ENCODE results near the gene CTDSPL. TPM values are rescaled to one million over a fixed set of nuclear protein-coding genes. Genes with fewer than 3 reads are reported as not detected.

Gene CTDSPL
- polyA plus RNA-seq, 4 donors, result 109 to 119 (median 110) TPM

GRCh38 chr3:37995652-37996641 lies 134.3 kb downstream of the CTDSPL start:
- DNase-seq (ENCODE audit: low read depth in 4 of 4, low spot score in 3 of 4), result no peak

- DNase-seq (ENCODE audit: low read depth in 4 of 4, low spot score in 3 of 4), result peak; percentile 44 to 69 (median 62)
Measured at GRCh38 chr3:37996785-37997301, 135.2 kb downstream of the CTDSPL start.

- no peak for DNase-seq (ENCODE audit: low read depth in 4 of 4, low spot score in 3 of 4)
Measured at GRCh38 chr3:37997342-37997741, 135.7 kb downstream of the CTDSPL start.

GRCh38 chr3:37997791-37998370 lies 136.2 kb downstream of the CTDSPL start:
- no peak for DNase-seq (ENCODE audit: low read depth in 4 of 4, low spot score in 3 of 4)

GRCh38 chr3:37999836-38000235 lies 138.2 kb downstream of the CTDSPL start:
- DNase-seq (ENCODE audit: low read depth in 4 of 4, low spot score in 3 of 4), result no peak

GRCh38 chr3:38000242-38000916 lies 138.7 kb downstream of the CTDSPL start:
- no peak for DNase-seq (ENCODE audit: low read depth in 4 of 4, low spot score in 3 of 4)

- no peak for DNase-seq (ENCODE audit: low read depth in 4 of 4, low spot score in 3 of 4)
Measured at GRCh38 chr3:38000965-38001455, 139.3 kb downstream of the CTDSPL start.

- DNase-seq (ENCODE audit: low read depth in 4 of 4, low spot score in 3 of 4), result no peak
Measured at GRCh38 chr3:38001456-38002081, 139.9 kb downstream of the CTDSPL start.

GRCh38 chr3:38002291-38002876 lies 140.7 kb downstream of the CTDSPL start:
- no peak for DNase-seq (ENCODE audit: low read depth in 4 of 4, low spot score in 3 of 4)

- DNase-seq (ENCODE audit: low read depth in 4 of 4, low spot score in 3 of 4), result no peak
Measured at GRCh38 chr3:38002940-38003339, 141.3 kb downstream of the CTDSPL start.

- DNase-seq (ENCODE audit: low read depth in 4 of 4, low spot score in 3 of 4), result no peak
Measured at GRCh38 chr3:38003371-38003816, 141.7 kb downstream of the CTDSPL start.

- DNase-seq (ENCODE audit: low read depth in 4 of 4, low spot score in 3 of 4), result no peak
Measured at GRCh38 chr3:38003817-38004414, 142.2 kb downstream of the CTDSPL start.

GRCh38 chr3:38004415-38005075 lies 142.9 kb downstream of the CTDSPL start:
- no peak for DNase-seq (ENCODE audit: low read depth in 4 of 4, low spot score in 3 of 4)

GRCh38 chr3:38005076-38006020 lies 143.7 kb downstream of the CTDSPL start:
- no peak for DNase-seq (ENCODE audit: low read depth in 4 of 4, low spot score in 3 of 4)

GRCh38 chr3:38006031-38006430 lies 144.4 kb downstream of the CTDSPL start:
- DNase-seq (ENCODE audit: low read depth in 4 of 4, low spot score in 3 of 4), result no peak

GRCh38 chr3:38006445-38006995 lies 144.8 kb downstream of the CTDSPL start:
- no peak for DNase-seq (ENCODE audit: low read depth in 4 of 4, low spot score in 3 of 4)

- no peak for DNase-seq (ENCODE audit: low read depth in 4 of 4, low spot score in 3 of 4)
Measured at GRCh38 chr3:38007754-38008090, 146.0 kb downstream of the CTDSPL start.

All from right renal pelvis (tissue), 4 donors.